HL-60/S4 treated with retinoic acid at 250 ng/mL for 4 days and 3 days (cell line): ENCODE measurements around the gene KCTD13.
"Not testable (repeated sequence)": the region's sequence is repeated elsewhere in the genome, so short reads cannot be mapped to it uniquely, and the experiment has no call there.

Experiments
- in situ Hi-C: fragments of 300-500 bp; cut with MboI; formaldehyde crosslinking; loops from 2 replicates; pipeline ENCODE4 v1.7.0; 2022; ENCODE audit warnings: low sequenced_read_pairs

KCTD13 gene

DNA sequence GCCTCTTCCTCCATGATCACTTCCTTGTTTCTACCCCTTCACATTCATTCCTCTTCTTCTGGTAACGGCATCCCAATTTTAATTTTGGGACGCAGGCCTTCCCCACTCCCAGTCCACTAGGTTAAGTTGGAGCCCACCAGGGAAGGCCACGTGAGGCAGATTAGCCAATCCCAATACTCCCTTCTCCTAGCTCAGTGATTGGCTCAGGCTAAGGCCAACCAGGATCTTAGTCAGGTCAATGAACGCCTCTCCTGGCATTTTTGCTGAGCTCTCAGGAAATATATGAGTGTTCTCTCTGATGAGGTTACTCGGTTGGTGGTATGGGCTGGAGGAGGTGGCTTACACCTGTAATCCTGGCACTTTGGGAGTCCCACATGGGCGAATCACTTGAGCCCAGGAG lies 42.0 kb downstream of the KCTD13 start:
- in situ Hi-C loops = no loop called here

DNA sequence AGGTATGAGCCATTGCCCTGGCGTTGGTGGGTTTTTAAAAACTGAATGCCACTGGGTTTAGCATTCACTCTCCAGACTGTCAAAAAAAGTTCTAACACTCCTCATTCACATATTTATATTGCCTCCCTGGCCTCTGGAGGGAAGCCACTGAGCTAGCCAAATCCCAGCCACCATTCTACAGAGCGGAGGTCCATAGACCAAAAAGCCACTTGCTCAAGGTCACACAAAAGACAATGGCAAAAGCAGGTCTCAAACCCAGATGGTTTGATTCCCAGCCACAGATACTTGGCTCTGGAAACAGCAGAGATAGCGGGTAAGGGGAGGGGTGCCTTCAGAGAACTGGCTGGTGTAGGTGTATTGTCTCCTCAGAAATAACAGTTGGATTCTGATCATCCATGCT lies 45.0 kb downstream of the KCTD13 start:
- in situ Hi-C loops = no loop called here

DNA sequence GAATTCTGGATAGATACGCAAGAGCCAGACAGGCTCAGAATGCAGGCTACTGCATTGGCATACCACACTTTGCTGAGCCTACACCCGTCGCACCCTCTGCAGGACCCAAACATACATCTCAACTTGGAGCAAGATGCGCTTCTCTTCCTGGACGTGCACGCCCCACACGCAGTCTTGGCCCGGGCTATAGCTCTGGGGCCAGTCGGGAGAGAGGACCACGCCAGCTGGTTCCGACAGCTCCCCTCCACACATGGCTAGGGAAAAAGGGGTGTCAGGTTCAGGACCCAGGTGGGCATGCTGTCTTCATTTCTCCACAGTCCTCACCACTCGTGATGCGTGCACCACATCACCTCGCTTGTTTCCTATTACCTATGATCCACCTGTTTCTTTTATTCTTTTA lies 47.9 kb downstream of the KCTD13 start:
- in situ Hi-C loops = no loop called here

DNA sequence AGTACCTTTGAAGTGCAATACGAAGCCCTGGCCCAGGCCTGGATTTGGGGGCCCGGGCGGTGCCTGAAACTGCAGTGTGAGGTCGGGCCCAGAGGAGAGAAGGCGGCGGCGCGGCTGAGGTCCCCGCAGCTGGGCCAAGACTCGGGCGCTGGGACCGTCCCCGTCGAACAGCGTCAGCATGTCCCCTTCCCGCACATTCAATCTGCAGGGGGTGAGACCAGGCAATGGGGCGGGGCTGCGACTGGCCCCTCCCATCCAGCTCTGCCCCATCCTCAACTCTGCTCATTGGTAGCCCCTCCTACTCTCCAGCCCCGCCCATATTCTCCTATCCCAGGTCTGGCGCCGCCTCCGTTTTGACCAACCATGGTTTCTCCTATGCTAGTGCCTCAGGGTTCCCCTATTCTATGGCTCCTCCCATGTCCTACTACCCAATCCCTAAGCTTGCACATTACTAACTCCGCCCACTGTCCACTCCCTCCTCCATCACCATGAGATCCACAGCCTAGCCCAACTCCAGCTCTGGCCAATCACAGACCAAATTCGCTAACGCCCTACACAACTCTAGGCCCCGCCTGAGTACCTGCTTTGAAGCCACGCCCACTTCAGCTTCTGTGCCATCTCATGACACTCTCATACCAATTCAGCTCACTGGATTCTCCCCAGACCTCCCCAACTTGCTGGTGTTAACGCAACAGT lies 48.6 kb downstream of the KCTD13 start:
- in situ Hi-C loops = no loop called here

DNA sequence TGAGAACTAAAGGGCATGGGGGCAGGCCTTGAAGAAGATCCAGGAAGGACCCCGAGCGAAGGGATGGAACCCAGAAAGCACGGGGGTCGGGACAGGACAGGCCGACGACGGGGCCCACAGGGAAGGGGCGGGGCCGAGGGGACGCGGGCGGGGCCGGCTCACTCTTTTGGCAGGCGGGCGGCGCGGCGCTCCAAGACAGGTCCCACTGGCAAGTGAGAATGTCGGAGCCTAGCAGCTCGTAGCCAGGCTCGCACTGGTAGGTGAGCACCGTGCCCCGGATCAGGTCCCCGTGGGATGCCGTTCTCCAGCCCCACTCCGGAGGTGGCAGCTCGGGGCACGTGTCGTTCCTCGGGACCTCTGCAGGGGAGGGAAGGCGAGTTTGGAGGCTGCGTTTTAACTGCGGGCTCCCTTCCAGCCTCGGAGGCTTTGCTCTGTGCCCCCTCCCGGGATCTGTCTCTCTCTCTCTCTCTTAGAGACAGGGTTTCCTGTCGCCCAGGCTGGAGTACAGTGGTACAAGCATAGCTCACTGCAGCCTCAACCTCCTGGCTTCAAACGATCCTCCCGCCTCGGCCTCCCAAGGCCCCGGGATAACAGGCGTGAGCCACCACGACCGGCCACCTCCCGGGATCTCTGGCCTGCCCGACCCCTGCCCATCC lies 49.3 kb downstream of the KCTD13 start:
- in situ Hi-C loops = no loop called here

DNA sequence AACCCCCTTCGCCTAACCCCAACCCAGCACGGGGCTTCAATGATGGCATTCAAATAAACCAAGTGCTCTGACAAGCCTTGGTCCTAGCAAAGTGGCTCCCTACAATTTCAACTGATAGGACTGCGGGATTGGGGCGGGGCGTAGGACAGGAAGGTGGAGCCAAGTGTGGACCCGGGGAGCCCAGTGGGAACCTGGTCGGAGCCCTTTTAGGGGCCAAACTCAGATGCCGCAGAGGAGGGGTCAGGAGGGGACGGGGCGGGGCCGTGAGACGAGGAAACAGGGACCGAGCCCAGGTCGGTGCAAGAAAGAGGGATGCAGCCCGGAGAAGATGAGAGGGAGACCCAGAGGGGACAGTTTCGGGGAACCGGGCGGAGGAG lies 49.8 kb downstream of the KCTD13 start:
- in situ Hi-C loops = no loop called here

DNA sequence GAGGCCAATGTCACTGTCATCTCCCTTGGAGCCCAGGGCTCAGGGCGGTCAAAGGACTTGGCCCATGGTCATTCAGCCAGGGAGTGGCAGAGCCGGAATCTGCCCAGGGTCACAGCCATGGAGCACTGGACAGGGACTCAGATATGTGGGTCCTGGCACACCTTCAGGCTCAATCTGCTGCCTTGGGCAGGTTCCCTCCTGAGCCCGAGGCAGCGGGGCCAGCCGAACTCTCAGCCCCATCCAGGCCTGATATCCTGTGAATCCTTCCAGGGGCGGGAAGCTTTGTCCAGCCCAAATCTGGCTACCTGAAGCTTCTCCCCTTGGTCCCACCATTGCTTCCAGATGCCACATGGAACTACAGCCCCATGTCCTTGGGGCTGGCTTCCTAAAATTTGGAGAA lies 50.8 kb downstream of the KCTD13 start:
- in situ Hi-C loops = no loop called here

DNA sequence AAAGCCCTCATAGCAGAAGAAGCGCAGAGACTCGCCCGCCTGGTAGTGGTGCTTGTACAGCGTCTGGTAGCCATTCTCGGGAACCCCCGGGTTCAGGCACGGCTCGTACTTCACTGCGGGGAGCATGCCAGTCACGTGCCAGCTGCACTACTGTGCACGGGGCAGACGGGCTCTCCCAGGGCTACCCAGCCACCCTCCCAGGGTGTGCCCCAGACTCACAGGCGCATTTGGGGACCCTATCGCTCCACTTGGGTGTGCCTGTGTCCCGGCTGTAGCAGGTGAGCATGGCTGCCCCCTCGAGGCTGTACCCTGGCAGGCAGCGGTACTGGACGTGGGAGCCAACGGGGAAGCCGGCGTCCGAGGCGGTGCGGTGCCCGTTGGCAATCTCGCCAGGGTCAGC lies 52.7 kb downstream of the KCTD13 start:
- in situ Hi-C loops = no loop called here

DNA sequence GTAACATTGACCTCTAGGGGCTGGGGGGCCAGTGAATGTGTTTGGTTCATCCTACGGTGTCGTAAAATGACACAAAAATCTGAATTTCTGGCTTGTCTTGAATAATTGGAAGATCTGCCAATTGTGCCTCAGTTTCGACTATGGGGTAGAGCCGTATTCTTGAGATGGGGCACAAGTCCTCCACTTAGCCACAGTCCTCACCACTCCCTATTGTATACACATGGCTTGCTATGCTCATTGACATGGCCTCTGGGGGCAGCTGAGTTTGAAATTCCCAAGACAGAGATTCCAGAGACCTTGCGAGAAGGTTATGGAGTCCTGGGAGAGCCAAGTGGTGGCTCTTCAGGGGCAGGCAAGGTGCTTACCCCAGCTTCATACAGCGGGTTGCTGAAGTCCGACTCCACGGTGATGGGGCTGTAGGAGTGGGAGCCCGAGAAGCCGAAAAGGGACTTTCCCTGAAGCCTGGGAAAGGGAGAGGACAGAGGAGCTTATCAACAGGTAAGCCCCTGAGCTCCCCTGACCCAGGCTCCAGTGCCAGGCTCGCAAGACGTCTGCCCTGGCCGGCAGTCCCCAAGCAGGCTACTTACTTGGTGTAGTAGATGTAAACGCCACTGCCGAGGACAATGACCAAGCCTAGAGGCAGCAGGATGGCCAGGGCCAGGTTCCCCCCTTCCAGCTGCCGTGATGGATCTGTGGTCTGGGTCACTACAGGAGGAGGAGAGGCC lies 54.0 kb downstream of the KCTD13 start:
- in situ Hi-C loops = no loop called here

DNA sequence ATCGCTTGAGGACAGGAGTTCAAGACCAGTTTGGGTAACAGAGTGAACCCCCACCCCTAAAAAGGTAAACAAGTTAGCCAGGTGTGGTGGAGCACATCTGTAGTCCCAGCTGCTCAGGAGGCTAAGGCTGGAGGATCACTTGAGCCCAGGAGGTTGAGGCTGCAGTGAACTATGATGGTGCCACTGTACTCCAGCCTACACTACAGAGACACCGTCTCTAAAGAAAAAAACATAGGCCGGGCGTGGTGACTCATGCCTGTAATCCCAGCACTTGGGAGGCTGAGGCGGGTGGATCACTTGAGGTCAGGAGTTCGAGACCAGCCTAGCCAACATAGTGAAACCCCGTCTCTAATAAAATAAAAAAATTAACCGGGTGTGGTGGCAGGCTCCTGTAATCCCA lies 57.0 kb downstream of the KCTD13 start:
- in situ Hi-C loops = not testable (repeated sequence)

DNA sequence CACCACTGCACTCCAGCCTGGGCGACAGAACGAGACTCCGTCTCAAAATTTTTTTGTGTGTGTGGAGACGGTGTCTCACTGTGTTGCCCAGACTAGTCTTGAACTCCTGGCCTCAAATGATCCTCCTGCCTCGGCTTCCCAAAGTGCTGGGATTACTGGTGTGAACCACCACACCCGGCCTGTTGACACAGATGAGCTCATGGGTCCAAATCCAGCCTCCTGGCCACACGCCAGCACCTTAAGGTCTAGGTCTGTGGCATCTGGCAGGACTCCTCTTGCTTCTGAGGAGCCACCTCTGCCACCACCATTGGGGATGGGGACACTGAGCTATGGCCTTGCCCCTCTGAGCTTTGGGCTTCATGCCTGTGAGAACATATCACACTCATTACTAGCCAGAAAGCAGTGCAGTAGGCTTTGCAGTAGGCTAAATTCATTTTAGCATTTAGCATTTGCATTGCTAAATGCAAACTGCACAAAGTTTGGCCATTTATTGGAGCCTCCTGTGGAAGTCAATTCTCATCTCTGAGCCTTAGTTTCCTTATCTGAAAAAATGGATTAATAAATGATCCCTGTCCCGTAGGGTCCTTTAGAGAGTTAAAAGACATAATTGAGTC lies 57.5 kb downstream of the KCTD13 start:
- in situ Hi-C loops = no loop called here

DNA sequence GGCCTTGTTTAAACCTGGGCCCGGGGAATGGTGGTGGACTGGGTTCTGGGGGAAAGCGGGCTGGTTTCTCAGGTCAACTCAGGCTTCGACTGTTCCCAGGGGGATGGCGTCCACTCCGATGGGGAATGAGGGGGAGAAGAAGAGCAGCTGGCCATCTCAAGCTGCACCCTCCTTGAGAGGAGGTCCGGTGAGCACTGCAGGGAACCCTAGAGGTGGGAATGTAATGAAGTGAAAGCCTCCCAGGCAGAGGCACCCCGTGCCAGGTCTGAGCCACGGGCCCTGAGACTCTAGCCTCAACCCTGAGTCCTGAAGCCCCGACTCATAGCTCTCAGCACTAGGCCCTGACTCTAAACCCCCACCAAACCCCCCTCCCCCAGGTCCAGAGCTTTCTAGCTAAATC lies 61.8 kb downstream of the KCTD13 start:
- in situ Hi-C loops = no loop called here

DNA sequence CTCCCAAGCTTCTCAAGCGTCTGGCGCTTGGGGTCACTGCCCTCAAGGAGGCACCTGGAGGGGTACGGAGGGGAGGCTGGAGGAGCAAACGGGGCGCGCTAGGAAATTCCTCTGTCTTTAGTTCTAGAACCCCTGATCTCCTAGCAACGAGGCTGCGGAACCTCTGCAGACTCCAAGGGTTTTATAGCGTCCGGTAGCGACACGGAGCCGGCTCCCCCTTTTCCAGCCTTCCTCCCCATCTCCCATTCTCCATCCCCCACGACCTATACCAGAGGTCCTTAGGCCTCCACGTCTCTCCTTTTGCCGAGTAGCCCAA lies 62.4 kb downstream of the KCTD13 start:
- in situ Hi-C loops = no loop called here

DNA sequence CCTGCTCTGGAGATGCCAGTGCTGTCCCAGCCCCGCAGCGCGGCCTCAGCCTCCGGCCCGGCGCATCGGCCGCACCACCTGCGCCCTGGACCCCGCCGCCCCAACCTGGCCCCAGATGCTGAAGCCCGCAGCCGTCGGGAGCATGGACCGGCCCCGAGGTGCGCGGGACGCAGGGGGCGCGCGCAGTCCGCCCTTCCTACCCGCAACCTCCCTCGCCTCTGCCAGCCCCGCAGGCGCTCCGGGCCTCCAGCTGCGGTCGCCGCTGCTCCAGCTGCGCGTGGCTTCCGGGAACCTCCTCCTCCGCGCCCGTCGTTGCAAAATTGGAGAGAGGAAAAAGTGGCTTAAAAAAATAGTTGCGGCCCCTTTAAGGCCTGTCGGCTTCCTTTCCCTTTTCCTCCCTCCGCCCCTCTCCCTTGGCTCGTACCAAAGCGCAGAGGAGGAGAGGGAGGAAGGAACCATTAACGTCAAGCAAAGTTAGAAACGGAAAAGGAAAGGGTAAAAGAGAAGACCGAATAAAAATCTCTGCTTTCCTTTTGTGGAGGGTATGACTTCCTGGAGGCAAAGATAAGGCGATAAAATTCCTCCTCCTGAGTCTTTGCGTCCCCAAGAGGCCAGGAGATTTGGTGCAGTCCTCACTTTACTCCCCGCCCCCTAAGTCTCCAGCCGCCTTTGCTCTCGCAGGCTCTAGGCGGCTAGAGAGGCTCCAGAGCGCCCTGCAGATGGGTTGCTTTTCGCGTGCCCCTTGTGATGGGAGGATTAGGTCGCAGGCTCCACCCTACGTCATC lies 63.0 kb downstream of the KCTD13 start, which contains the start of gene CDIPT:
Gene CDIPT (minus strand): TSS at position 343 of the 785 bp plus-strand sequence. CDS start 369 bp downstream, outside the sequence.
- in situ Hi-C loops = no loop called here

DNA sequence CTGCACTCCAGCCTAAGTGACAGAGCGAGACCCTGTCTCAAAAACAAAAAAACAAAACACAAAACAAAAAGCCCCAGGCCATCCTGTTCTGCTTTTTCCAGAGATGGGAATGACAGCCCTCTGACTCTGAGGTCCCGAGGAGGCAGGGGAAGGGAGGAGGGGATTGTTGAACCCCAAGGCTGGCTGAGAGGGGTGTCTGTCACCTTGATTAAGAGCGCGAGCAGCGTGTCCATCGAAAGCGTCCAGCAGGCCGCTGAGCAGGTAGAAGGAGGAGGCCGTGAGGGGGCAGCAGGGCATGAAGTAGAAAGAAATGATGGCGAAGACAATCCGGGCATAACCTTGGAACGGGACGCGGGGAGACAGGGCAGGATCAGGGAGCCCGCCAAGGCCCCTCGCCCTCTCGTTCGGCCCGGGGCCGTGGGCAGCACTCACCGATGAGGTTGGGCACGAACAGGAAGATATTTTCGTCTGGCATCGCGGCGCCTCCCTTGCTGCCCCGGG lies 63.6 kb downstream of the KCTD13 start:
- in situ Hi-C loops = no loop called here

DNA sequence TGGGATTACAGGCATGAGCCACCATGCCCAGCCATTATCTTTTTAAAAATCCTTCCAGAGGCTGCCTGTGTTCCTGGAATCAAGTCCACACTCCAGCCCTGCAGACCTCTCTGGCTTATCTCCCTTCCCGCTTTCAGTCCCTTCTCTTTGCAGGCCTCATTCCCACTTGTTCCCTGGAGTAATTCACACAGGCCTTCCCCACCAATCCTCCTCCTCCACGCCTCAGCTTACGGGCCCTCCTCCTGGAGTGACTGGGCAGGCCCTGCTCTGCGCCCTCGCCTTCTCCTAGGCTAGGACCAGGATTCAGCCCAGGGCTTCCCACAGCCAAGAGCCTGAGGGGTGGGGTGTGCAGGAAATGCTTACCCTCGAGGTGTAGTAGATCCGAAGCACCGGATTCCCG lies 65.8 kb downstream of the KCTD13 start:
- in situ Hi-C loops = no loop called here

DNA sequence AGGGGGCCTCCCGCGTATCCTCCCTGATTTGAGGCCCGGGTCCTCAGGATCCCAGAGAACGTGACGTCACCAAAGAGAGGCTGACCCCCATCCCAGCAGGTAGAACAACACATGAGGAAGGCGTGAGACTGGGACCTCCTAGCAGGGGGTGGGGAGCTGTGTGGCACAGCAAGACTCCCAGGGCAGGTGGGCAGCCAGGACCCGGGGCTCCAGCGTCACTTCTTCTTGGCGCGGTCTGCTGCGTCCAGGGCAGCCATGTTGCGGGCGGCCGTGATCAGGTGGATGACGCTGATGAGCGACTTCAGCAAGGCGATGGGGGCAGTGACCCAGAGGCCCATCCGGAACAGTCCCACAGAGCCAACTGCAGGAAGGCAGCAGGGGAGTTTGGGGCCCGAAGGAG lies 67.1 kb downstream of the KCTD13 start:
- in situ Hi-C loops = no loop called here

DNA sequence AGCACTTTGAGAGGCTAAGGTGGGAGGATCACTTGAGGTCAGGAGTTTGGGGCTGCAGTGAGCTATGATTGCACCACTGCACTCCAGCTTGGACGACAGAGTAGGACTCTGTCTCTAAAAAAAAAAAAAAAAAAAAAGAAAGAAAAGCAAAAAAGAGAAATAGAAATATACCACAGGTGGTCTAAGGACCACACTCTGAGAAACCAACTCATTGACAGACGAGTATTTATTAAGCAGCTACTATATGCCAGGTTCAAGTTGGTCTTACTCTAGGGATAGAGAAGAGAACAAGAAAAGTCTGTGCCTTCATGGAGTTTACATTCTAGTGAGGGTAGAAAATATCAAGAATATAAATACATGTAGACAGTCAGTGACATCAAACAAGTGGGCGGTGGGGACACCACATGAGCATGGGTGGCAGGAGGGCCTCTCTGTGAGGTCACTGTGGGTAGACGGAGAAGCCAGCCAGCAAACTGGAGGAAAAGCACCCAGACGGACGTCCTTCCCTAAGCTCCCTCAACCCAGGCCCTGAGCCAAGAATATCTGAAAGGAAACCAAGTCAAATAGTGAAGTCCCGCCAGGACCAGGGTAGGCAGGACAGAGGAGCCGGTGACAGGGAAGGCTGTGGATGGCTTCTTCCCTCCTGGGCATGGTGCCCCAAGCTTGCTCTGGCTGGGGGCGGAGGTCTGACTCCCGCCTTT lies 67.7 kb downstream of the KCTD13 start:
- in situ Hi-C loops = no loop called here

DNA sequence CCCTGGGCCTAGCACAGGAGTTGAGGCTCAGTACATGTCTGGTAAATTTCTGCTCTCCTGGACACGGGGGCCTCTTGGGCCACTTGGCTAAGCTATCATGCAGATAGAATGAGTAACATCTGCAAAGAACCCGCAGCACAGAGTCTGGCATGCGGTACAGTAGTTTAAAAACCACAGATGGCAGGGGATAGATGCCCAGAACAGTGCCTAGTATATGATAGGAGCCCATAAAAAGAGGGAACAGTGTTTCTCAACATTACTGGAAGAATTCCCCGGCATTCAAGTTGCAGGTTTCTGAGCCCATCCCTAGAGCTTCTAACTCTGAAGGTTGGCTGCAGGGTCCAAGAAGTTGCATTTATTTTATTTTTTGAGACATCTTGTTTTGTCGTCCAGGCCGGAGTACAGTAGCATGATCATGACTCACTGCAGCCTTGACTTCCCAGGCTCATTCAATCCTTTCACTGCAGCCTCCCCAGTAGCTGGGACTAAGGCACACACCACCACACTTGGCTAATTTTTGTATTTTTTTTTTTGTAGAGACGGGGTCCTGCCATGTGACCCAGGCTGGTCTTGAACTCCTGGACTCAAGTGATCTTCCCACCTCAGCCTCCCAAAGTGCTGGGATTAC lies 68.8 kb downstream of the KCTD13 start:
- in situ Hi-C loops = no loop called here
